HG02763 (cell line): ENCODE measurements around the gene PCBP3.
"Not testable (repeated sequence)": the region's sequence is repeated elsewhere in the genome, so short reads cannot be mapped to it uniquely, and the experiment has no call there.

Source experiments
- ATAC-seq: cut with Tn5 transposase; IDR thresholded peaks from one replicate; pipeline ENCODE4 v1.9.1; 2021; ENCODE audit warnings: mild to moderate bottlenecking, moderate library complexity; ENCODE audit not compliant: unreplicated experiment

PCBP3 gene

DNA sequence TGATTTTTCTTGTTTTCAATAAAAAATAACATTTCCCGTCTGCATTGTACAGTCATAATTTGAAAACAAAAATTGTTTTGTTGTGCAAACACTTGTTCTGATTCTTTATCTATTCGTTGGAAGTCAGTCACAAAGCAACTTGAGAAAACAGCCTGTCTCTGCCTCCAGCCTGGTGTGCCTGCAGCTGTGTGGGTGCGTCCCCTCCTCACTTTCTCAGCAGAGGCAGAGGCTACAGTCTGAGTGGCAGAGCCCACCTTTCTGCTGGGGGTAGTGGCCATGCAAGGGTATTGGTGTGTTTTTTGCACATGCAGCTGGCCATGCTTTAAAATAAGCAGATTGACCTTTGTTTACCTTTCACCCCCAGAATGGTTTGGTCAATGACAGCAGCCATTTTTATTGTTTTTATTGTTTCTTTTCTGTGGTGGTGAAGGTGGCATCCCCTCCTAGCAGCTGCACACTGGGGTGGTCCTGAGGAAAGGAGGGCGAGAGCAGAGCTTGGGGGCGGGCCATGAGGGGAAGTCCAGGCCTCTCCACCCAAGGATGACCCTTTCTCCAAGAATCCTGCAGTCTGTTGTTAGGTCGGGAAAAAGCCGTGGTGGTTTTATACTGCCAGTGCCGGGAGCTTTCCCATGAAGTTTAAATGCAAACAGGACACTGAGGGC is 159.6 kb downstream of the PCBP3 start:
- ATAC-seq, result no peak

DNA sequence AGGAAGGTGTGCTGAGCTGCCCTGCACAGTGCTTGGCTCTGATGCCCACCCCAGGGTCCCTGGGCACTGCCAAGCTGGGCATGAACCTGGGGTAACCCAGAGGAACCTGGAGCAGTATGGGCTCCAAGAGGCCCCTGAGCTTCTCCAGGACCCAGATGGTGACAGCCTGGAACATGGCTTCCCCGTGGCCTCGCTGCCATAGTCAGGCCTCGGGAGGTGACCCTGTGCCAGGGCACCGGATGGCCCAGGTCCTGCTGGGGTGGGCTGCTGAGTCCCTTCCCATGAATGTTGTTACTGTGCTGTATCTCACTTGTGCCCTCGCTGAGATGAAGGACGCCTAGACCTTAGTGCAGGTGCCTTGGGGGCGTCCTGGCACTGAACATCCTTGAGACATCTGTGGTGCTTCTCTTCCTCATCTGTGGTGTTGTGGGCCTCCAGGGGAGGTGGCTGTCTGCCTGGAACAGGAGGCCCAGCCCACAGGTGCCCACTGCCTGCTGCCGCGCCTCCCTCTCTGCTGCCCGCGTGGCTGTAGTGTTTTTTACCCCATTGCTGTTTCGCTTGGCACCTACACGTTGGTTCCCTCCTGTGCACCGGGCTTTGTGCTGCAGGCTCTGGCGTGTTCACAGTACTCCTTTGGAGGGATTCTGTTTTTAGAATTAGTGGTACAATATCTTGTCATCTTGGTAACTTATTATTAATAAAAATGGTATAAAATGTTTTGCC is 160.3 kb downstream of the PCBP3 start:
- ATAC-seq, result no peak

DNA sequence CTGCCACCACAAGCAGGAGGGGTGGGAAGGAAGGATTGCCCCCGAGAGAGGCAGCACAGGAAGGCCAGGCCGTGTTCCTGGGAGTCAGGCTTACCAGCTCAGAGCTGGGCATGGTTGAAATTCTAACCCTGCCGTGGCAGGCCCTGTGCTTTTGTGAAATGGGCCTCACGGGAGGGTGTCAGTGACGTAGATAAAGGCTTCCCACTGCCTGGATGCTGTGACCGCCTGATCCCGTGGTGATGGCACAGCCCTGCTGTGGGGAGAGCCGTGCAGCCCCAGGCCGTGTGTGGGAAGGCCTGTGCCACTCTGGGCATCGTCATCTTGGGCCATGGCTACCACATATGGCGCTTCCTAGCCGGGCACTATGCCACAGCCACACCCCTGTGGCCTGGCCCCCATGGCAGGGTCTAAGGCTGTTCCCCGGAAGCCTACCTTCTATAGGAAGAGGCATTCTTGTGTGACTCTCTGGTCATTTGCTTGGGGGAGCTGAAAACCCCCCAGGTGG is 161.3 kb downstream of the PCBP3 start:
- no peak for ATAC-seq

DNA sequence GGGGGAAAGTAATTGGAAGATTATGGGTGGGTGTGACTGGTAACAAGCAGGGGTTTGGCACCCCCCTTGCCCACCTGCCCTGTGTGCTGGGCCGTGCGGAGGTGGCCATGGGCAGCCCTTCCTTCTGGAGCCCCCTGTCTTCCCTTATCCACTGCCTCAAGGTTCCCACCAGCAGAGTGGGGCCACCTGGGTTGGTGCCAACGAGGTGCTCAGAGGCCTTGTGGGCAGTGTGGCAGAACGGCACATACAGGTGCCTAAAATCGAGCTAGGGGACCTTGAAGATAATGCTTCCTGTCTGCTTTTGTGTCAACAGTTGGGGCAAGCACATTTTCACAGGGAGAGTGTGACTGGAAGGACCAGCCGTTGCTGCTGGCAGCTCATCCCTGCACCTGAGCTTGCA is 161.8 kb downstream of the PCBP3 start:
- no peak for ATAC-seq

DNA sequence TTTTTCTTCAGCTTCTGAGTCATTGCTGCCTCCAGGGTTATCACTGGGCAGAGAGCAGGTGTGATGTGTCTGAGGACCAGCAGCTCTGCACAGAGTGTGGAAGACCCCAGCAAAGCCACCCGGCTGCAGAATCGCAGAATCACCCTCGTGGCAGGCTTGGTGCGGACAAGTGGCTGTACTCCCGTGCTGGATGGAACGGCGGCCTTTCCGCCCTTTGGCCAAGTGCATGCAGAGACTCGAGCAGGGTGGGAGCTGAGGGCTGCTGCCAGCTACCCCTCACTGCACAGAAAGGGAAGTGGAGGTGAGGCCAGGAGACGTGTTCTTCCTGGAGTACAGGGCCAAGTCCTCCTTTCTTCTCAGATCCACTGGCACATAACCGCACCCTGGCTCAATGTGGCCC is 162.5 kb downstream of the PCBP3 start:
- no peak for ATAC-seq

DNA sequence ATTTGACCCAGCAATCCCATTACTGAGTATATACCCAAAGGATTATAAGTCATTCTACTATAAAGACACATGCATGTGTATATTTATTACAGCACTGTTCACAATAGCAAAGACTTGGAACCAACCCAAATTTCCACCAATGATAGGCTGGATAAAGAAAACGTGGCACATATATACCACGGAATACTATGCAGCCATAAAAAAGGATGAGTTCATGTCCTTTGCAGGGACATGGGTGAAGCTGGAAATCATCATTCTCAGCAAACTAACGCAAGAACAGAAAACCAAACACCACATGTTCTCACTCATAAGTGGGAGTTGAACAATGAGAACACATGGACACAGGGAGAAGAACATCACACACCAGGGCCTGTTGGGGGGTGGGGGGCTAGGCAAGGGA is 165.1 kb downstream of the PCBP3 start:
- ATAC-seq, result not testable (repeated sequence)

DNA sequence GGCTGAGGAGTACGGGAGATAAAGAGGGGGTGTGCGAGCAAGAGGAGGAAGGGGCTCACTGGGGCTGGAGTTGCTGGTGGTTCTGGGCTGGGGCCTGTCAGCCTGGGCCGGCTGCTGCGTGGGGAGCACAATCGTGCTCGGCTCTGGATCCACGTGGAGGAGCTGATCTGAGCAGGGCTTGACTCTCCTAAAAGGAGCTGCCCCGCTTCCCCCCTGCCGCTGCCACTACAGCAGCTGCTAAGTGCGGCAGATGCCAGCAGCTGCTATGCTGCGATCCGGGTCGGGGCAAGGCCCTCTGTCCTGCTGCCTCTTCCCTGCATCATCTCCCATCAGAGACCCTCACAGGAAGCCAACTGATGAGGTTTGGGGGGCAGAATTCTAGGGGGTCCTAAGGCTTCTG is 165.9 kb downstream of the PCBP3 start:
- ATAC-seq, result no peak

DNA sequence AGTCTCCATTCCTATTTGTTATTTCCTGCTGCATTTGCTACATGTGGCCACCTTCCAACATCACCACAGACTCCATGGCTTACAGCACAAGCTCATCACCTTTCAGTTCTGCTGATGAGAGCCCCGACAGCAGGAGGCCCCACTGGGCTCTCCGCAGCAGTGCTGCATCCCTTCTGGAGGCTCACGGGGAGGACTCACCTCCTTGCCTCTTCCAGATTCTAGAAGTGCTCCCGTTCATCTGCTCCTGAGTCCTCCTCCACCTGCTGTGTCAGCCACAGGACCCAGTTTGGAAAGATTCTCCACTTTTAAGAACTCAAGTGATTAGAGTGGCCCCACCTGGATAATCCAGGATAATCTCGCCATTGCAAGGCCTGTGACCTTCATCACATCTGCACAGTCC is 167.6 kb downstream of the PCBP3 start:
- ATAC-seq, result no peak

DNA sequence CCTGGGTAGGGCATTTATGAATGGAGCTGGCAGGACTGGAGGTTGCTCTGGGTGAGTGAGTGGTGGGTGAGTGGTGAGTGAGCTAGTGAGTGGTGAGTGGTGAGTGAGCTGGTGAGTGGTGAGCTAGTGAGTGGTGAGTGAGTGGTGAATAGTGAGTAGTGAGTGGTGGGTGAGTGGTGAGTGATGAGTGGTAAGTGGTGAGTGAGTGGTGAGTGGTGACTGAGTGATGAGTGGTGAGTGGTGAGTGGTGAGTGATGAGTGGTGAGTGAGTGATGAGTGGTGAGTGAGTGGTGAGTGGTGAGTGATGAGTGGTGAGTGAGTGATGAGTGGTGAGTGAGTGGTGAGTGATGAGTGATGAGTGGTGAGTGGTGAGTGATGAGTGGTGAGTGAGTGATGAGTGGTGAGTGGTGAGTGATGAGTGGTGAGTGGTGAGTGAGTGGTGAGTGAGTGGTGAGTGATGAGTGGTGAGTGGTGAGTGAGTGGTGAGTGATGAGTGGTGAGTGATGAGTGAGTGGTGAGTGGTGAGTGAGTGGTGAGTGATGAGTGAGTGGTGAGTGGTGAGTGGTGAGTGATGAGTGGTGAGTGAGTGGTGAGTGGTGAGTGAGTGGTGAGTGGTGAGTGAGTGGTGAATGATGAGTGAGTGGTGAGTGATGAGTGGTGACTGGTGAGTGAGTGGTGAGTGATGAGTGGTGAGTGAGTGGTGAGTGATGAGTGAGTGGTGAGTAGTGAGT is 170.8 kb downstream of the PCBP3 start:
- not testable (repeated sequence) for ATAC-seq

DNA sequence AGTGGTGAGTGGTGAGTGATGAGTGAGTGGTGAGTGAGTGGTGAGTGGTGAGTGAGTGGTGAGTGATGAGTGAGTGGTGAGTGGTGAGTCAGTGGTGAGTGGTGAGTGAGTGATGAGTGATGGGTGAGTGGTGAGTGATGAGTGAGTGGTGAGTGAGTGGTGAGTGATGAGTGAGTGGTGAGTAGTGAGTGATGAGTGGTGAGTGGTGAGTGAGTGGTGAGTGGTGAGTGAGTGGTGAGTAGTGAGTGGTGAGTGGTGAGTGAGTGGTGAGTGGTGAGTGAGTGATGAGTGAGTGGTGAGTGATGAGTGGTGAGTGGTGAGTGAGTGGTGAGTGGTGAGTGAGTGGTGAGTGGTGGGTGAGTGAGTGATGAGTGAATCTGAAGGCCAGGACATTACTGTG is 172.3 kb downstream of the PCBP3 start:
- ATAC-seq, result not testable (repeated sequence)

DNA sequence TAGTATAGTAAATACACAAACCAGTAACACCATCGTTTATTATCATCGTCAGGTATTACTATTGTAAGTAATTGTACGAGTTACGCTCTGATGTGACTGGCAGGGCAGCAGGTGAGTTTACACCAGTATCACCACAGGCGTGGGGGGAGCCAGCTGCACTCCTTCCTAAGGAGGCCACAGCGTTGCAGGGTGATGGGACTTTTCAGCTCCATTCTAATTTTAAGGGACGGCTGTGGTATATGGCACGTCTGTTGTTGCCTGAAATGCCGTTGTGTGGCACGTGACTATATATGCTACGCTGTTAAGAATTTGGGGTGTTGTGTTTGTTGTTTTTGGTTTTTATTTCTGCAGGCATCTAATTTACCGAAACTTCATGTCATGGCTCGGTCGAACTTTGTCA is 173.3 kb downstream of the PCBP3 start:
- ATAC-seq, result no peak

DNA sequence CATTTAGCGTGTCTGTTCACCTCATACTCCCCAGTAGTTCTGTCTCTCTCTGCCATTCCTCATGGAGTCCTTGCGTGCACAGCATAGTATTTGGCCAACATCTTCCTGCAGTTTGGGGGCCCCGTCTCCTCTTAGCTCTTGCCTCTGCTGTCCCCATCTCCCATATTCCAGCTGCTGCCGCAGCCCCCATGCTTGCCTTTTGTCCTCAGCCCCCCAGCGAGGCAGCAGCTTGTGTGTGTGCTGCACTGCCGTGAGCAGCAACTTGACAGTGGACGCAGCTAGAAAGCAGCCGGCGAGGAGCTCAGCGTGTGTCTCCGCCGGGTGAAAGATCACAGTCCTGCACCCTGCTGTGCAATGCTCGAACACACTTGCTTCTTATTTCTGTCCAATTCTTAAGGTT is 173.8 kb downstream of the PCBP3 start:
- ATAC-seq, result no peak

DNA sequence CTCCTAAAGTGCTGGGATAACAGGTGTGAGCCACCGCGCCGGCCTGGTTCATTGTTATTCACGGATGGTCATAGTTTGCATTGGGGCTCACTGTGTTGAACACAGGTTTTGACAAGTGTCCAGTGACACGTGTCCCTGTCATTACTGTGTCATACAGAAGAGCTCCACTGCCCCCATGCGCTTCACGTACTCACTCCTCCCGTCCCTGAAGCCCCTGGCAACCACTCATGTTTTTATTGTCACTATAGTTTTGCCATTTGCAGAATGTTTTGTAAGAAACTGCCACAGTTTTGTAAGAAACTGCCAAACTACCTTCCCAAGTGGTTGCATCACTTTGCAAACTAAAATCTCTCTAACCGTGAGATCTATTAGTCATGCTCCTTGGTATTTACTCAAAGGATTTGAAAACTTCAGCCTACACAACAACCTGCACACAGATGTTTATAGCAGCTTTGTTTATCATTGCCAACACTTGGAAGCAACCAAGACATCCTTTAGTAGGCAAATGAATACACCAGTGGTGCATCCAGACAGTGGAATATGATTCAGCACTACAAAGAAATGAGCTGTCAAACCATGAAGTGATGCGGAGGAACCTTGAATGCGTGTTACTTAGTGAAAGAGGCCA is 174.9 kb downstream of the PCBP3 start:
- ATAC-seq, result no peak

DNA sequence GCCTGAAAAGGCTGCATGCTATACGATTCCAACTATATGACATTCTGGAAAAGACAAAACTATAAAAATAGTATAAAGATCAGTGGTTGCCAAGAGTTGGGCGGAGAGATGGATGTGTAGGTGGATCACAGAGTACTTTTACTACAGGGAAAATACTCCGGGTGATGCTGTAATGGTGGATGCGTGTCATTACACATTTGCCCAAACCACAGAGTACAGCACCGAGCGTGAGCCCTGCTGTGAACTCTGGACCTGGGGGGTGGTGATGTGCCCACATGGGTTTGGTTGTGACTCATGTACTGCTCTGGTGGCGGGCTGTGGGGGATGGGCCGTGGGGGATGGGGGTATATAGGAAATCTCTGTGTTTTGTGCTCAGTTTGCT is 175.4 kb downstream of the PCBP3 start:
- ATAC-seq, result peak; percentile 57

DNA sequence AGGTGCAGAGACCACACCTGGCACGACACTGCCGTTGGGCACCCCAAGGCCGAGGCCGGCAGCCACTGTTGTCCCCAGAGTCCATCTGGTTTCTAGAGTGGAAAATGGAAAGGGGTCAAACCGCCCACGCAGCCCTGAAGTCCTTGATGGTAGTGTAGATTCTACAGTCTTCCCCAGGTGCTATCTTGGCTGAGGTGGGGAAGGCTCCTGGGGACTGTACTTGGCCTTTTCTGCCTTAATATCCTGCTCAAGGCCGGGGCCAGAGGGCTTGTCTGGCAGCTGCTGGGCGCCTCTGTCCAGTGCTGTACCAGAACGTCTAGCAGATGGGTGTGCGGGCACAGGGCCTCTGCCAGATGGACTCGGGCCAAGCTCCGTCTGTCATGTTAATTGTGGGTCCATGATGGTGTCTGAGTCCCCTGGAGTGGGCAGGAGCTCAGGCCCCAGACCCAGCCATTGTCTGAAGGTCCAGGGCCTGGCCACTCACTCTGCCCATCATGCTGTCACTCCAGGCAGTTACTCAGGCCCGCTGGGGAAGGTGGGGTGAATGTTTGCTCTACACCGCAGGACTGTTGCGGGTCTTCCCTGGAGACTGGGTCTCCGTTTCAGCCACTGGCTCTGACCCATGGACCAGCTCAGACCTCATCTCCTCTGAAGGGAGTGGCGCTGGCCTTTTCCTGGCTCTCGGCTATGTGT is 176.1 kb downstream of the PCBP3 start:
- no peak for ATAC-seq

DNA sequence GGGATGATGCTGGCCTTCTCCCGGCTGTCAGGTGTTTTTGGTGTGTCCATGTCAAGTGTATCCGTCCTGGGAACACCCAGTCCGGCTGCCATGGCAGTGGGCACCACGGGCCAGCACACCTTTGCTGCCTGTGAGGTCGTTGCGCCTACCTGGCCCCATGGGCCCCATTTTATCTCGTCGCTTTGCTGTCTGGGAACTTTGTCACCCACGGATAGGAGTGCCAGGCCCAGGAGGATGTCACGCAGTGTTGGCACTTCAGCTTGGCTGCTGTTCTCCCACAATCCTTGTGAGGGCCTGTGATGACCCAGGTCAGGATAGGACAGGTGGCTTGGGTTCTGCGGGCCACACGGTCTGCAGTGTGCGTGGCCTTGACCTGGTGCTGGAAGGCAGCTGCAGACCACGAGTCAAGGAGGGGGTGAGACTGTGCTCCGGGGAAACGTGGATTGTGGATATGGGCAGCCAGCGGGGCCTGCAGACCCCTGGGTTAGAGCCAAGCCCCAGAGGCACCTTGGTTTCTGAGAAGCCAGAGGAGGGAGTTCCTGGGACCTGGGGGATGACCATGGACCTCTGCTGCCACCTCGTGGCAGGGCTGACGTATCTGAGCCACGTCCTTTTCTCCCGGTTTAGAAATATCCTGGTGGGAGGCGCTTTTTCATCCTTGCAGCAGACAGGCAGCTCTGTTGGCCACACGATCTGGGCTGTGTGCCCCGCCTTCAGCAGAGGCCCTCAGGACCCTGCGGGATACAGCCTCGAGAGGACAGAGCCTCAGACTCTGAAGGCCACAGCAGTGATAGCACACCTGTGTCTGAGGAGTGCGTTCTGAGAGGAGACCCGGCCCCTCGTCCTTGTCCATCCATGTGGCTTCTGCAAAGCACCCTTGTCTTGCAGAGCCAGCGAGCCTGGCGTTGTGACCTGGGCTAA is 176.9 kb downstream of the PCBP3 start:
- no peak for ATAC-seq

DNA sequence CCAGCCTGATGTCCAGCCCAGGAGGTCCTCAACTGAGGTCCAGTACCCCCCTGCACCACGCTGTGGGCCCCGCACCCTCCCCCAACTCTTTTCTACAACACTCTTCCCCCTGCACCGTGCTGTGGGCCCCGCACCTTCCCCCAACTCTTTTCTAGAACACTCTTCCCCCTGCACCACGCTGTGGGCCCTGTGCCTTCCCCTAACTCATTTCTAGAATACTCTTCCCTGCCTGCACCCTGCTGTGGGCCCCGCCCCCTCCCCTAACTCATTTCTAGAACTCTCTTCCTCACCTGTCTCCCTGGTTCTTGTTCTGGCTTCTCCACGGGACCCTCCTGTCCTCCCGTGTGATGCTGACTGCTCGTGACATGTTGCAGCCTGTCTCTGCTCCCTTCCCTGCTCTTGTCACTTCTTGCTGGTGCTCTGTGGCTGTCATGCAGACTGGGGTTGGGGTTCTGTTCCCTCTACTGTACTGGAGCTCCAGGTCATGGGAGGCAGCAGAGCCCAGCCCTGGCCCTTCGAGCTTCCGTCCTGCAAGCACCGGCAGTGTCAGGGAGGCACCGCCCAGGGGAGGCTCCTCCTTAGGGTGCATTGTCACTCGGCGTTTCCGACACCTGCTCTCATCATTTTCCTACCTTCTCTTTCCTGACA is 177.9 kb downstream of the PCBP3 start:
- ATAC-seq, result no peak

DNA sequence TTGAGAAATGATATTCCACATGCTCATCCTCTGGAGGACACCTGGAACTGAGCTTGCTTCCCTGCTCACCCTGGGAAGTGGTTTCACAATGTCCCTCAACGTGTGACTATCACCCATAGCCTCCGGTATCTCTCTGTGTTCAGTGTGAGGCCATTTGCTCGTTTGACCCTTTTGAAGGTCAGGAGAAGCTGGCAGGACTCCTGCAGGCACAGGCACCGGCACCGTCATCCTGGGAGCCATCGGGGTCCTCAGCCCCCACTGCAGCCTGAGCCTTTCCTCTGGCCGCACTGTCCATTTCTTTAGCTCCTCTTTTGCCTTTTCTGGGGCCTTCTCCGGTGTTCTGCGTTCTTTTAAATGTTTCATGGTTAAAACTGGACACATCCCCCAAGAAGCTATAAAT is 178.5 kb downstream of the PCBP3 start:
- no peak for ATAC-seq

DNA sequence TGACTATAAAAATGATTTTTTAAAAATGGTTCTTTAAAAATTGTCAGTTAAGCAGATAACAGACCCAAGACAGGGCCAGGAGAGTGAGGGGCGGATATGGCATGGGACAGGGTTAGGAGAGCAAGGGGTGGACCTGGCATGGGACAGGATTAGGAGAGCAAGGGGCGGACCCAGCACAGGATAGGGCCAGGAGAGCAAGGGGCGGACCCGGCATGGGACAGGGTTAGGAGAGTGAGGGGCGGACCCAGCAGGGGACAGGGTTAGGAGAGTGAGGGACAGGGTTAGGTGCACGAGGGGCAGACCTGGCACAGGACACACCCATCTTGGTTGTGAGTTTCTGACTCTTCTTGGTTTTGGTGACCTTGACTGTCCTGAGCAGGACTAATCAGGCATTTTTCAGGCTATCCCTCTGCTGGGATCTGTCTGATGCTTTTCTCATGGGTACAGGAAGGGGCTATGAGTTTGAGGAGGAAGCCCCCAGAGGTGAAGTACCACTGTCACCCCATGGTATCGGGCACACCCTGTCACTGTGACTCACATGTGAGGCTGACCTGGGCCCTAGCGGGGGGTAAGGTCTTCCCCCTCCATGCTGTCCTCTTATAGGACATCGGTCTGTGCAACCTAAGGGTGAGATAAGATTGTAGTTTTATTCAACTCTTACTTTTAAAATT is 179.0 kb downstream of the PCBP3 start:
- ATAC-seq, result no peak
